Cardiac atrium fibroblast (primary cell): ENCODE measurements around the gene CNTLN. TPM values are rescaled to one million over a fixed set of nuclear protein-coding genes. Genes with fewer than 3 reads are reported as not detected.

Source experiments
- total RNA-seq: library from RNA; depleted of rRNA; stranded (reverse); fragments of >200 nt; gene quantifications from 2 replicates; pipeline ENCODE4 v1.2.3, GENCODE V29; 2015

The CNTLN gene
- 3.7 and 4.2 TPM in 2 replicates for total RNA-seq

GRCh38 chr9:17134396-17135294 lies at the start of gene CNTLN:
TSS of gene CNTLN (plus strand) at chr9:17135040. CDS start at chr9:17135066, 26 bp downstream.

